H1 (cell line): ENCODE measurements around the gene MRPL40. TPM values are rescaled to one million over a fixed set of nuclear protein-coding genes. Genes with fewer than 3 reads are reported as not detected.
A peak's percentile ranks its signal among the peaks of the same experiment; 100 is the strongest.

Source experiments
- CTCF ChIA-PET: fragments of 300-600 bp; sonication (Branson Sonifier 250); formaldehyde crosslinking; loops from one replicate; lab custom pipeline; 2021; ENCODE audit not compliant: partially characterized antibody; lab: Charles Lee
- POLR2A ChIA-PET: fragments of 300-600 bp; sonication (Branson Sonifier 250); formaldehyde crosslinking; loops from one replicate; lab custom pipeline; 2021; ENCODE audit warnings: inconsistent platforms; ENCODE audit not compliant: partially characterized antibody; lab: Charles Lee
- DNase-seq, 2 experiments: peaks; one replicate each; pipeline versions ENCODE4 v3.0.0 to v3.0.0-alpha.2; 2010 to 2022; ENCODE audit warnings: low spot score in 2 of 2, low read depth in 1 of 2, mixed read lengths in 1 of 2
- FAIRE-seq: peaks from 2 replicates; lab custom pipeline; 2011; peaks lifted over from hg19 to GRCh38; lab: Jason Lieb, UNC
- H2AFZ ChIP-seq: 2 replicates; pipeline ENCODE4 v1.8.1; 2012; ENCODE audit warnings: low read length, inconsistent platforms
- H2AK5ac ChIP-seq: 2 replicates; pipeline ENCODE4 v1.6.1; 2013; ENCODE audit warnings: low read depth, low read length
- H2BK120ac ChIP-seq: replicated peaks from 2 replicates; pipeline ENCODE3; 2013; ENCODE audit warnings: low read depth, low read length, inconsistent platforms
- H2BK12ac ChIP-seq: 2 replicates; pipeline ENCODE4 v1.6.1; 2013; ENCODE audit warnings: low read depth, low read length
- H2BK15ac ChIP-seq: 2 replicates; pipeline ENCODE4 v1.6.1; 2013; ENCODE audit warnings: low read length
- H2BK20ac ChIP-seq: 2 replicates; pipeline ENCODE4 v1.6.1; 2013; ENCODE audit warnings: low read length
- H2BK5ac ChIP-seq: 2 replicates; pipeline ENCODE4 v1.6.1; 2013; ENCODE audit warnings: low read depth, low read length
- H3K14ac ChIP-seq: 2 replicates; pipeline ENCODE4 v1.6.1; 2013; ENCODE audit warnings: inconsistent platforms; ENCODE audit not compliant: insufficient read length
- H3K18ac ChIP-seq: 2 replicates; pipeline ENCODE4 v1.6.1; 2013; ENCODE audit warnings: low read length; ENCODE audit errors: extremely low read depth
- H3K23ac ChIP-seq: 2 replicates; pipeline ENCODE4 v1.6.1; 2013; ENCODE audit warnings: inconsistent platforms; ENCODE audit not compliant: insufficient read length
- H3K23me2 ChIP-seq: 2 replicates; pipeline ENCODE4 v1.6.1; 2013; ENCODE audit warnings: low read depth, low read length
- H3K27ac ChIP-seq: 2 replicates; pipeline ENCODE4 v1.6.1; 2011; ENCODE audit warnings: low read depth, low read length, inconsistent platforms
- H3K27me3 ChIP-seq, 4 experiments: replicated peaks in 1 of 4; 1 replicate in 1 of 4; 2 replicates in 3 of 4; pipeline versions ENCODE4 v1.6.1 to v1.8.1; 2011 to 2013; ENCODE audit warnings: low read length in 3 of 4, mild to moderate bottlenecking in 3 of 4, inconsistent platforms in 2 of 4, mixed read lengths in 2 of 4, moderate library complexity in 1 of 4; ENCODE audit not compliant: control insufficient read depth in 3 of 4, insufficient read depth in 3 of 4; ENCODE audit errors: extremely low read depth in 1 of 4
- H3K36me3 ChIP-seq, 4 experiments: 2 replicates each; pipeline versions ENCODE4 v1.6.1 to v1.8.1; 2011 to 2013; ENCODE audit warnings: mild to moderate bottlenecking in 4 of 4, low read length in 3 of 4, moderate library complexity in 2 of 4, control low read depth in 1 of 4, inconsistent platforms in 1 of 4; ENCODE audit not compliant: insufficient read depth in 4 of 4, control insufficient read depth in 2 of 4
- H3K4ac ChIP-seq: replicated peaks from 2 replicates; pipeline ENCODE3; 2013; ENCODE audit warnings: low read length, low read depth, mixed read lengths, inconsistent platforms; ENCODE audit not compliant: insufficient read length
- H3K4me1 ChIP-seq, 4 experiments: replicated peaks in 1 of 4; 1 replicate in 1 of 4; 2 replicates in 3 of 4; pipeline versions ENCODE4 v1.6.1 to v1.8.1; 2011 to 2013; ENCODE audit warnings: low read length in 3 of 4, inconsistent platforms in 2 of 4, mixed read lengths in 1 of 4; ENCODE audit not compliant: insufficient read depth in 4 of 4, control insufficient read depth in 3 of 4
- H3K4me2 ChIP-seq, 2 experiments: 2 replicates each; pipeline versions ENCODE4 v1.6.1 to v1.8.1; 2011 to 2013; ENCODE audit warnings: low read depth in 2 of 2, low read length in 2 of 2, control low read depth in 1 of 2, inconsistent platforms in 1 of 2, mild to moderate bottlenecking in 1 of 2; ENCODE audit not compliant: insufficient read depth in 1 of 2
- H3K4me3 ChIP-seq, 4 experiments: fragments of 200-600, 300-600 bp in 1 of 4; sonication (generic), shearing (Covaris generic), sonication (Bioruptor Twin) in 1 of 4; 2 replicates each; pipeline versions ENCODE4 v1.5.1 to v1.8.1; 2011 to 2016; ENCODE audit warnings: low read length in 4 of 4, low read depth in 3 of 4, control low read depth in 2 of 4, inconsistent platforms in 2 of 4, mild to moderate bottlenecking in 2 of 4, mixed read lengths in 1 of 4, moderate library complexity in 1 of 4; ENCODE audit not compliant: insufficient read depth in 2 of 4; ENCODE audit errors: extremely low read depth in 1 of 4
- H3K56ac ChIP-seq: replicated peaks from 2 replicates; pipeline ENCODE3; 2013; ENCODE audit warnings: low read depth, mild to moderate bottlenecking, mixed read lengths, low read length, inconsistent platforms; ENCODE audit not compliant: insufficient read length
- H3K79me1 ChIP-seq: 2 replicates; pipeline ENCODE4 v1.6.1; 2013; ENCODE audit warnings: low read depth, low read length, control low read depth
- H3K79me2 ChIP-seq, 2 experiments: 2 replicates each; pipeline versions ENCODE4 v1.6.1 to v1.8.1; 2012 to 2013; ENCODE audit warnings: low read length in 2 of 2, mild to moderate bottlenecking in 2 of 2, inconsistent platforms in 1 of 2; ENCODE audit not compliant: insufficient read depth in 2 of 2, control insufficient read depth in 1 of 2
- H3K9ac ChIP-seq, 4 experiments: replicated peaks in 1 of 4; 1 replicate in 1 of 4; 2 replicates in 3 of 4; pipeline versions ENCODE4 v1.6.1 to v1.8.1; 2011 to 2013; ENCODE audit warnings: low read depth in 3 of 4, low read length in 3 of 4, control low read depth in 2 of 4, mild to moderate bottlenecking in 2 of 4, moderate library complexity in 2 of 4, inconsistent platforms in 1 of 4; ENCODE audit errors: extremely low read depth in 1 of 4
- H3K9me3 ChIP-seq, 2 experiments: 2 replicates each; pipeline versions ENCODE4 v1.6.1 to v1.8.1; 2012 to 2013; ENCODE audit warnings: mild to moderate bottlenecking in 2 of 2, moderate library complexity in 2 of 2, control low read depth in 1 of 2, inconsistent platforms in 1 of 2, low read depth in 1 of 2, low read length in 1 of 2, mixed read lengths in 1 of 2; ENCODE audit not compliant: insufficient read depth in 2 of 2
- H4K20me1 ChIP-seq, 2 experiments: replicated peaks in 1 of 2; 2 replicates each; pipeline versions ENCODE3 to v1.8.1; 2011 to 2013; ENCODE audit warnings: inconsistent platforms in 2 of 2, low read length in 2 of 2, mild to moderate bottlenecking in 1 of 2; ENCODE audit not compliant: insufficient read depth in 2 of 2, control insufficient read depth in 1 of 2
- H4K5ac ChIP-seq: 2 replicates; pipeline ENCODE4 v1.6.1; 2013; ENCODE audit warnings: low read length, low read depth, mixed read lengths, inconsistent platforms; ENCODE audit not compliant: insufficient read length
- H4K8ac ChIP-seq: 2 replicates; pipeline ENCODE4 v1.8.0; 2013; ENCODE audit warnings: mild to moderate bottlenecking, moderate library complexity, low read length, inconsistent platforms; ENCODE audit not compliant: insufficient read depth; ENCODE audit errors: extremely low read depth
- H4K91ac ChIP-seq: replicated peaks from 2 replicates; pipeline ENCODE3; 2013; ENCODE audit warnings: low read length, mixed read lengths, inconsistent platforms; ENCODE audit not compliant: insufficient read length
- KDM4A ChIP-seq: IDR thresholded peaks from one replicate; pipeline ENCODE4 v1.7.1; 2012; ENCODE audit warnings: low read depth, mild to moderate bottlenecking, moderate library complexity, low read length, inconsistent platforms; ENCODE audit not compliant: severe bottlenecking
- SAP30 ChIP-seq: fragments of 300-600 bp; sonication (generic); IDR thresholded peaks from 2 replicates; pipeline ENCODE4 v1.7.1; 2012; ENCODE audit warnings: low read length, moderate library complexity, mild to moderate bottlenecking, inconsistent platforms; ENCODE audit not compliant: insufficient read depth, insufficient replicate concordance
- SIN3A ChIP-seq, 2 experiments: IDR thresholded peaks in 1 of 2; conservative IDR thresholded peaks in 1 of 2; 2 replicates each; pipeline ENCODE4 v1.6.1; 2011 to 2012; ENCODE audit warnings: low read length in 2 of 2, improper control_type of control experiment in 1 of 2, low read depth in 1 of 2, mild to moderate bottlenecking in 1 of 2
- WGBS, 2 experiments: shearing (Covaris generic) in 1 of 2; methylation state at CpG; one replicate each; pipeline versions ENCODE4 v1.1.6 to v1.1.7; 2013 to 2015; ENCODE audit warnings: low lambda C conversion rate in 2 of 2, mixed read lengths in 2 of 2, inconsistent platforms in 1 of 2, low coverage in 1 of 2, missing lambda C conversion rate in 1 of 2; ENCODE audit not compliant: insufficient replicate concordance in 2 of 2, insufficient coverage in 1 of 2, insufficient read length in 1 of 2; ENCODE audit errors: extremely low coverage in 1 of 2, missing lambda C conversion rate in 1 of 2; 5-methylcytosine and 5-hydroxymethylcytosine counted together
- polyA plus RNA-seq, 7 experiments: library from polyadenylated mRNA; depleted of rRNA in 3 of 7; stranded (reverse) in 5 of 7; unstranded in 2 of 7; fragments of >200 nt in 5 of 7; fragments of 200-250 nt in 2 of 7; gene quantifications; 1 replicate in 5 of 7; 2 replicates in 1 of 7; 4 replicates in 1 of 7; pipeline versions ENCODE4 v1.2.1 to v1.2.3, GENCODE V29; 2011 to 2013; ENCODE audit warnings: missing spikeins in 2 of 7, mixed read lengths in 2 of 7
- total RNA-seq: library from RNA; stranded (reverse); fragmentation: NEBNext Ultra II Directional; extraction: Animal tissue kit (Norgen Biotek cat#: 25700); gene quantifications from 2 replicates; pipeline ENCODE4 v1.2.1, GENCODE V29; 2021

The MRPL40 gene
- total and polyA plus RNA-seq, 2 of the 8 experiments (the other 6 are each of a cell fraction or from before 2014, with no cell fraction given), result 12.4 to 14.5 TPM

- peak overlapping the region; percentile 61 to 99 for H3K4me2 ChIP-seq
- POLR2A ChIA-PET, result interaction anchor here (0.9 to 3.7 kb wide), 8 partner anchors 8 to 49 kb away, joined by 3 to 33 read pairs (median 4); partner anchors contain the start of genes C22orf39, HIRA and MRPL40
- FAIRE-seq, result no peak
- TF ChIP-seq SAP30 (peak; percentile 56), SIN3A (conservative IDR thresholded peaks at IDR 0.05 in 1 of 2, IDR thresholded peaks at IDR 0.05 in 1 of 2; ENCODE audit: low read depth in 1 of 2, low read length in 2 of 2) (0 out of 4 replicates have a peak, but pooled peaks of 1 of the 2 experiments have one; percentile 3), KDM4A (peak; percentile 9)
Observed at GRCh38 chr22:19478045-19478900, 45.9 kb downstream of the MRPL40 start.

More at GRCh38 chr22:19478045-19478900, 45.9 kb downstream of the MRPL40 start:
- Histone ChIP-seq H2BK20ac (no peak overlapping the region), H3K4ac (peak overlapping the region; percentile 58), H3K79me1 (peaks cover 5% of the 10 kb centered on the region), H4K20me1 (peaks cover under 1 to 15% of the 10 kb centered on the region in 2 experiments), H3K27ac (peak overlapping the region; percentile 67), H3K9me3 (no peaks in the 10 kb centered on the region), H2AFZ (no peak overlapping the region), H4K8ac (peak overlapping the region; percentile 82; the same call in 1 of the 2 replicates), H2BK120ac (no peak overlapping the region), H3K27me3 (no peaks in the 10 kb centered on the region), H3K79me2 (peaks cover 3 to 48% of the 10 kb centered on the region in 2 experiments; a peak in 3 of 4 replicates), H3K23ac (no peak overlapping the region), H3K4me1 (peaks cover 0 to 8% (median 1%) of the 10 kb centered on the region in 4 experiments; a peak in 2 of 7 replicates), H2BK12ac (no peak overlapping the region), H4K91ac (peak overlapping the region; percentile 38), H3K18ac (no peak overlapping the region), H2BK15ac (no peak overlapping the region), H4K5ac (no peak overlapping the region), H3K9ac (peak overlapping the region; percentile 90 to 99 (median 95)), H2AK5ac (no peak overlapping the region), H3K23me2 (peaks cover 14% of the 10 kb centered on the region), H3K36me3 (peaks cover 0 to 14% (median 5%) of the 10 kb centered on the region in 4 experiments; a peak in 6 of 8 replicates), H3K4me3 (peak overlapping the region; percentile 87 to 99 (median 94)), H3K14ac (no peak overlapping the region), H3K56ac (peak overlapping the region; percentile 84), H2BK5ac (peak overlapping the region; percentile 66; the same call in 1 of the 2 replicates)
- CTCF ChIA-PET, result interaction anchor here (0.7 to 1.0 kb wide), 2 partner anchors 154 to 227 kb away, joined by 4 to 5 read pairs; no protein-coding TSS in a partner anchor
- no peak for DNase-seq
- 9% methylated on average over 25 of the region's 31 CpGs; no CpG with 5 or more reads in 1 of the 2 experiments for WGBS, 2 experiments
